ENCODE results near the gene TMEM178B. TPM values are rescaled to one million over a fixed set of nuclear protein-coding genes. Genes with fewer than 3 reads are reported as not detected.

The TMEM178B gene
- total and polyA plus RNA-seq, 12 donors = 1.2 to 54.6 (median 25.7) TPM

- Histone ChIP-seq H3K4me1 (peaks cover 0 to 10% (median 0%) of the 10 kb centered on the region in 9 donors), H3K27ac (no peak overlapping the region), H3K9me3 (no peaks in the 10 kb centered on the region), H3K4me3 (no peak overlapping the region), H3K27me3 (peaks cover 0 to 3% (median 0%) of the 10 kb centered on the region in 7 donors), H3K36me3 (no peaks in the 10 kb centered on the region)
- intact Hi-C loops (cut with DNase I) = no loop called here
- TF ChIP-seq, protein P1, sequence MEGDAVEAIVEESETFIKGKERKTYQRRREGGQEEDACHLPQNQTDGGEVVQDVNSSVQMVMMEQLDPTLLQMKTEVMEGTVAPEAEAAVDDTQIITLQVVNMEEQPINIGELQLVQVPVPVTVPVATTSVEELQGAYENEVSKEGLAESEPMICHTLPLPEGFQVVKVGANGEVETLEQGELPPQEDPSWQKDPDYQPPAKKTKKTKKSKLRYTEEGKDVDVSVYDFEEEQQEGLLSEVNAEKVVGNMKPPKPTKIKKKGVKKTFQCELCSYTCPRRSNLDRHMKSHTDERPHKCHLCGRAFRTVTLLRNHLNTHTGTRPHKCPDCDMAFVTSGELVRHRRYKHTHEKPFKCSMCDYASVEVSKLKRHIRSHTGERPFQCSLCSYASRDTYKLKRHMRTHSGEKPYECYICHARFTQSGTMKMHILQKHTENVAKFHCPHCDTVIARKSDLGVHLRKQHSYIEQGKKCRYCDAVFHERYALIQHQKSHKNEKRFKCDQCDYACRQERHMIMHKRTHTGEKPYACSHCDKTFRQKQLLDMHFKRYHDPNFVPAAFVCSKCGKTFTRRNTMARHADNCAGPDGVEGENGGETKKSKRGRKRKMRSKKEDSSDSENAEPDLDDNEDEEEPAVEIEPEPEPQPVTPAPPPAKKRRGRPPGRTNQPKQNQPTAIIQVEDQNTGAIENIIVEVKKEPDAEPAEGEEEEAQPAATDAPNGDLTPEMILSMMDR (IDR thresholded peaks at IDR 0.05) = no peak
- WGBS, 2 donors = 21 to 23% methylated on average over 10 of the region's 10 CpGs
- ATAC-seq = peak in 5 of 8 donors; percentile 44 to 54 (median 48)
- DNase-seq = no peak
Measured at GRCh38 chr7:141409801-141410329, 336.0 kb downstream of the TMEM178B start.

- intact Hi-C loops (cut with DNase I) = no loop called here
- TF ChIP-seq, protein P1 (IDR thresholded peaks at IDR 0.05) = no peak
- H3K4me1 ChIP-seq = peaks cover 0 to 13% (median 0%) of the 10 kb centered on the region in 9 donors
- no peak for ATAC-seq
- peaks cover 0 to 3% (median 0%) of the 10 kb centered on the region in 7 donors for H3K27me3 ChIP-seq
- 79 to 80% methylated on average over 7 of the region's 7 CpGs for WGBS, 2 donors
- no peak overlapping the region for H3K4me3 ChIP-seq
- H3K27ac ChIP-seq = no peak overlapping the region
- no peaks in the 10 kb centered on the region for H3K9me3 ChIP-seq
- DNase-seq = no peak
- no peaks in the 10 kb centered on the region for H3K36me3 ChIP-seq
Measured at GRCh38 chr7:141410353-141411000, 336.6 kb downstream of the TMEM178B start.

DNA sequence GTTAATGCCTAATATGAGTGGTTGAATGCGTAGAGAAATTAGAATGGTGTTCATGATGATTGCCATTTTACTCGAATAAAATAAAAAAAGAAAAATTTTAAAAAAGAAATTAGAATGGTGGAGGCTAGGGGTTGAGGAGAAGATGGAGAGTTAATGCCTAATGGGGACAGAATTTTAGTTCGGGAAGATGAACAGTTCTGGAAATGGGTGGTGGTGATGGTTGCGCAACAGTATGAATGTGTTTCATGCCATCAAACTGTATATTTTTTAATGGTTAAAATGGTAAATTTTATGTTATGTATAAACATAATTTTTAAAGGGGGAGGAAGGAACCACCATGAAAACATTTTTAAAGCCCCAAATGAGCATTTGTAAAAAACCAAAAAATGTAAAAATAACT, 337.3 kb downstream of the TMEM178B start:
- intact Hi-C loops (cut with DNase I) = no loop called here
- Histone ChIP-seq H3K9me3 (no peaks in the 10 kb centered on the region), H3K4me3 (no peak overlapping the region), H3K27me3 (peaks cover 0 to 3% (median 0%) of the 10 kb centered on the region in 7 donors), H3K27ac (no peak overlapping the region), H3K4me1 (peaks cover 0 to 16% (median 0%) of the 10 kb centered on the region in 9 donors), H3K36me3 (no peaks in the 10 kb centered on the region)
- ATAC-seq (no peak), DNase-seq (no peak)
- TF ChIP-seq, protein P1 (IDR thresholded peaks at IDR 0.05) = no peak
- 91 to 92% methylated on average over 4 of the region's 4 CpGs for WGBS, 2 donors

- Histone ChIP-seq H3K4me3 (no peak overlapping the region), H3K27ac (no peak overlapping the region), H3K4me1 (peaks cover 0 to 17% (median 6%) of the 10 kb centered on the region in 9 donors), H3K9me3 (no peaks in the 10 kb centered on the region), H3K27me3 (peaks cover 0 to 3% (median 0%) of the 10 kb centered on the region in 7 donors), H3K36me3 (no peaks in the 10 kb centered on the region)
- TF ChIP-seq, protein P1 (IDR thresholded peaks at IDR 0.05) = no peak
- WGBS, 2 donors = 62 to 90% methylated on average over 3 of the region's 3 CpGs
- intact Hi-C loops (cut with DNase I) = no loop called here
- DNase-seq (no peak), ATAC-seq (peak in 2 of 8 donors; percentile 41 to 64)
Measured at GRCh38 chr7:141415999-141416398, 342.1 kb downstream of the TMEM178B start.
